ENCODE data around the gene SAXO1.

Gene SAXO1

GRCh38 chr9:18989865-18990264, 43.1 kb downstream of the SAXO1 start:
- H3K4me2 ChIP-seq (ENCODE audit: low read length), result no peak overlapping the region
- H3K9me2 ChIP-seq (replicated peaks; ENCODE audit: control insufficient read depth, low read length), result no peaks in the 10 kb centered on the region
- H3F3A ChIP-seq (ENCODE audit: control insufficient read depth, insufficient read depth), result no peaks in the 10 kb centered on the region
- H3K36me3 ChIP-seq (ENCODE audit: control insufficient read depth, low read length), result no peaks in the 10 kb centered on the region
- no peaks in the 10 kb centered on the region for H3K4me1 ChIP-seq (ENCODE audit: control insufficient read depth, low read length)
- no peak overlapping the region for H3K4me3 ChIP-seq (ENCODE audit: low read length)
- no peak for TF ChIP-seq EZH2phosphoT487 (IDR thresholded peaks at IDR 0.05; ENCODE audit: borderline replicate concordance, low read length)
- no peak for TF ChIP-seq CTCF (IDR thresholded peaks at IDR 0.05; ENCODE audit: low read depth, low read length, poor library complexity, severe bottlenecking)
- H3K27ac ChIP-seq (ENCODE audit: low read depth, low read length), result no peak overlapping the region
- no peaks in the 10 kb centered on the region for H3K27me3 ChIP-seq (ENCODE audit: control insufficient read depth, low read length)
- H3K9me3 ChIP-seq (ENCODE audit: control insufficient read depth, insufficient read depth, low read length), result no peaks in the 10 kb centered on the region
- H4K20me1 ChIP-seq (ENCODE audit: control insufficient read depth, insufficient read depth, low read depth, low read length), result no peaks in the 10 kb centered on the region
- no peaks in the 10 kb centered on the region for H3K79me2 ChIP-seq (ENCODE audit: control insufficient read depth, low read length)

GRCh38 chr9:18989097-18989496, 43.9 kb downstream of the SAXO1 start:
- H3K27me3 ChIP-seq (ENCODE audit: control insufficient read depth, low read length), result no peaks in the 10 kb centered on the region
- no peaks in the 10 kb centered on the region for H4K20me1 ChIP-seq (ENCODE audit: control insufficient read depth, insufficient read depth, low read depth, low read length)
- no peaks in the 10 kb centered on the region for H3K79me2 ChIP-seq (ENCODE audit: control insufficient read depth, low read length)
- H3K4me1 ChIP-seq (ENCODE audit: control insufficient read depth, low read length), result no peaks in the 10 kb centered on the region
- no peak overlapping the region for H3K4me2 ChIP-seq (ENCODE audit: low read length)
- no peak overlapping the region for H3K27ac ChIP-seq (ENCODE audit: low read depth, low read length)
- no peaks in the 10 kb centered on the region for H3K36me3 ChIP-seq (ENCODE audit: control insufficient read depth, low read length)
- TF ChIP-seq CTCF (IDR thresholded peaks at IDR 0.05; ENCODE audit: low read depth, low read length, poor library complexity, severe bottlenecking) (no peak), EZH2phosphoT487 (IDR thresholded peaks at IDR 0.05; ENCODE audit: borderline replicate concordance, low read length) (no peak)
- H3K9me2 ChIP-seq (replicated peaks; ENCODE audit: control insufficient read depth, low read length), result no peaks in the 10 kb centered on the region
- H3F3A ChIP-seq (ENCODE audit: control insufficient read depth, insufficient read depth), result no peaks in the 10 kb centered on the region
- no peaks in the 10 kb centered on the region for H3K9me3 ChIP-seq (ENCODE audit: control insufficient read depth, insufficient read depth, low read length)
- no peak overlapping the region for H3K4me3 ChIP-seq (ENCODE audit: low read length)

- no peaks in the 10 kb centered on the region for H3K27me3 ChIP-seq (ENCODE audit: control insufficient read depth, low read length)
- no peak overlapping the region for H3K27ac ChIP-seq (ENCODE audit: low read depth, low read length)
- no peak overlapping the region for H3K4me3 ChIP-seq (ENCODE audit: low read length)
- H3K79me2 ChIP-seq (ENCODE audit: control insufficient read depth, low read length), result no peaks in the 10 kb centered on the region
- H3K9me2 ChIP-seq (replicated peaks; ENCODE audit: control insufficient read depth, low read length), result no peaks in the 10 kb centered on the region
- H3K4me1 ChIP-seq (ENCODE audit: control insufficient read depth, low read length), result no peaks in the 10 kb centered on the region
- H3K36me3 ChIP-seq (ENCODE audit: control insufficient read depth, low read length), result no peaks in the 10 kb centered on the region
- H3F3A ChIP-seq (ENCODE audit: control insufficient read depth, insufficient read depth), result no peaks in the 10 kb centered on the region
- no peak for TF ChIP-seq EZH2phosphoT487 (IDR thresholded peaks at IDR 0.05; ENCODE audit: borderline replicate concordance, low read length)
- no peak overlapping the region for H3K4me2 ChIP-seq (ENCODE audit: low read length)
- no peaks in the 10 kb centered on the region for H4K20me1 ChIP-seq (ENCODE audit: control insufficient read depth, insufficient read depth, low read depth, low read length)
- H3K9me3 ChIP-seq (ENCODE audit: control insufficient read depth, insufficient read depth, low read length), result no peaks in the 10 kb centered on the region
Measured at GRCh38 chr9:18988003-18988402, 45.0 kb downstream of the SAXO1 start.

GRCh38 chr9:18985996-18986395, 47.0 kb downstream of the SAXO1 start:
- Histone ChIP-seq H3K9me3 (ENCODE audit: control insufficient read depth, insufficient read depth, low read length) (no peaks in the 10 kb centered on the region), H4K20me1 (ENCODE audit: control insufficient read depth, insufficient read depth, low read depth, low read length) (no peaks in the 10 kb centered on the region), H3K79me2 (ENCODE audit: control insufficient read depth, low read length) (no peaks in the 10 kb centered on the region), H3K4me2 (ENCODE audit: low read length) (no peak overlapping the region), H3F3A (ENCODE audit: control insufficient read depth, insufficient read depth) (no peaks in the 10 kb centered on the region), H3K36me3 (ENCODE audit: control insufficient read depth, low read length) (no peaks in the 10 kb centered on the region), H3K27ac (ENCODE audit: low read depth, low read length) (no peak overlapping the region), H3K4me1 (ENCODE audit: control insufficient read depth, low read length) (no peaks in the 10 kb centered on the region), H3K27me3 (ENCODE audit: control insufficient read depth, low read length) (no peaks in the 10 kb centered on the region), H3K4me3 (ENCODE audit: low read length) (no peak overlapping the region), H3K9me2 (replicated peaks; ENCODE audit: control insufficient read depth, low read length) (no peaks in the 10 kb centered on the region)
- TF ChIP-seq CTCF (IDR thresholded peaks at IDR 0.05; ENCODE audit: low read depth, low read length, poor library complexity, severe bottlenecking) (no peak), EZH2phosphoT487 (IDR thresholded peaks at IDR 0.05; ENCODE audit: borderline replicate concordance, low read length) (no peak)
